Neural cell (in vitro differentiated cells): ENCODE measurements around the gene KRT37.

Experiments used
- CTCF ChIP-seq: fragments of 450-650 bp; IDR thresholded peaks from 2 replicates; pipeline ENCODE4 v1.5.1; 2014; ENCODE audit warnings: antibody characterized with exemption, mild to moderate bottlenecking, moderate library complexity; ENCODE audit not compliant: poor library complexity, severe bottlenecking
- EP300 ChIP-seq: fragments of 450-650 bp; conservative IDR thresholded peaks from 2 replicates; pipeline ENCODE4 v1.6.1; 2014; ENCODE audit warnings: antibody characterized with exemption, mild to moderate bottlenecking, moderate library complexity; ENCODE audit not compliant: poor library complexity, severe bottlenecking
- EZH2 ChIP-seq: fragments of 200-600, 300-800 bp; shearing (Covaris generic), sonication (generic); IDR thresholded peaks from 2 replicates; pipeline ENCODE4 v1.6.1; 2014; ENCODE audit warnings: antibody characterized with exemption, low read length, borderline replicate concordance, mild to moderate bottlenecking; ENCODE audit not compliant: insufficient read depth, poor library complexity, severe bottlenecking
- POLR2AphosphoS5 ChIP-seq: IDR thresholded peaks from 2 replicates; pipeline ENCODE4 v1.6.1; 2012
- RAD21 ChIP-seq: fragments of 450-650 bp; conservative IDR thresholded peaks from 2 replicates; pipeline ENCODE4 v1.6.1; 2014; ENCODE audit warnings: antibody characterized with exemption, mild to moderate bottlenecking, moderate library complexity
- REST ChIP-seq: IDR thresholded peaks from 2 replicates; pipeline ENCODE4 v1.6.1; 2012; ENCODE audit warnings: borderline replicate concordance
- TAF1 ChIP-seq: IDR thresholded peaks from 2 replicates; pipeline ENCODE4 v1.6.1; 2012; ENCODE audit warnings: low read depth

- TF ChIP-seq TAF1 (no peak), CTCF (no peak), EP300 (no peak), RAD21 (no peak), REST (no peak), POLR2AphosphoS5 (no peak), EZH2 (no peak)
Observed at GRCh38 chr17:41415833-41416335, 8.5 kb downstream of the KRT37 start.
